ENCODE results near the gene ZNF695.
A peak's percentile ranks its signal among the peaks of the same experiment; 100 is the strongest.

- TF ChIP-seq CTCF (IDR thresholded peaks at IDR 0.05) (peak in 2 of 5 experiments; percentile 14 to 24), POLR2A (IDR thresholded peaks at IDR 0.05) (no peak), EP300 (IDR thresholded peaks at IDR 0.05) (peak; percentile 33 to 53)
These were observed 47.7 kb downstream of the ZNF695 start for GRCh38 chr1:246959944-246960693.
